ENCODE measurements around the gene DONSON. TPM values are rescaled to one million over a fixed set of nuclear protein-coding genes. Genes with fewer than 3 reads are reported as not detected.

The DONSON gene
- total RNA-seq, 1 experiment from 2014 or later = 35.3 TPM

DNA sequence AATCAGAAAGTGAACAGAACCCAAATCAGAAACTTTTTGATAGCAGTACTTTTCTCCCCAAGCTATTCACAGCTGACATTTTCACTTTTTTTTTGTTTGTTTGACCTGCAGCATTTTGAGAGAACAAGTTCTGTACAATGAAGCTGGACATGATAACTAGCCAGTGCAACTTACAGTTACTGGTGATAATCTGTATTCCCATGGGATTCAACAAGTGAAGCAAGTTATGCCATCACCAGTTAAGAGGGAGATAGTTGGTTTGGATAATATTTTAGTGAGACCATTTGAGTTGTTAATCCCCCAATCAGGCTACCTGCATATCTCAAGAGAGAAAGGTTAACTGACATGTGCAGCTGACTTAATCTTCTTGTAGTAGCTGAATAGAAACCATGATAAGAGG lies 27.5 kb downstream of the DONSON start:
- Histone ChIP-seq H3K23ac (ENCODE audit: insufficient read length, low read depth, low read length) (no peak overlapping the region), H3K4me1 (ENCODE audit: insufficient read depth, low read length) (no peaks in the 10 kb centered on the region), H3K4me2 (ENCODE audit: insufficient read depth, insufficient read length, low read length) (no peak overlapping the region), H3K18ac (ENCODE audit: insufficient read length, low read depth, low read length) (no peak overlapping the region), H3K9me3 (ENCODE audit: control insufficient read depth, low read depth, low read length) (no peaks in the 10 kb centered on the region), H2BK20ac (ENCODE audit: low read depth, low read length, poor library complexity, severe bottlenecking) (no peak overlapping the region), H2BK12ac (ENCODE audit: insufficient read length, low read depth, low read length) (no peak overlapping the region), H4K5ac (ENCODE audit: insufficient read length, low read depth, low read length) (no peak overlapping the region), H3K79me2 (ENCODE audit: insufficient read depth, low read length) (peaks cover 2% of the 10 kb centered on the region; the same call in 1 of the 2 replicates), H4K8ac (replicated peaks; ENCODE audit: insufficient read length, low read depth, low read length) (no peak overlapping the region), H3K23me2 (ENCODE audit: insufficient read length, low read depth, low read length, poor library complexity, severe bottlenecking) (no peaks in the 10 kb centered on the region), H3K27me3 (ENCODE audit: insufficient read depth, low read length) (no peaks in the 10 kb centered on the region), H3K27ac (ENCODE audit: insufficient read length, low read depth, low read length) (no peak overlapping the region), H3K9ac (ENCODE audit: extremely low read depth, insufficient read length, low read length) (no peak overlapping the region), H2BK15ac (ENCODE audit: low read depth, low read length) (no peak overlapping the region), H3K79me1 (ENCODE audit: insufficient read depth, low read depth, low read length, poor library complexity, severe bottlenecking) (peaks cover 7% of the 10 kb centered on the region), H3T11ph (ENCODE audit: low read length) (no peak overlapping the region), H2BK5ac (ENCODE audit: insufficient read length, low read length) (no peak overlapping the region), H2AFZ (ENCODE audit: low read length) (no peak overlapping the region), H4K20me1 (ENCODE audit: control insufficient read depth, insufficient read depth, insufficient read length) (no peaks in the 10 kb centered on the region), H3K56ac (ENCODE audit: insufficient read length, low read depth, low read length) (no peak overlapping the region), H4K91ac (ENCODE audit: insufficient read length, low read depth, low read length) (no peak overlapping the region), H3K4ac (ENCODE audit: low read depth, low read length) (no peak overlapping the region), H2AK5ac (ENCODE audit: insufficient read length, low read length) (no peak overlapping the region), H3K14ac (ENCODE audit: insufficient read depth, low read length) (no peak overlapping the region), H2BK120ac (ENCODE audit: low read depth, low read length, poor library complexity, severe bottlenecking) (no peak overlapping the region)
- H3K9me3 Mint-ChIP-seq = no peaks in the 10 kb centered on the region
- no peak for DNase-seq
- peak overlapping the region in 1 of 3 experiments; percentile 85; a peak in 2 of 7 replicates for H3K27ac Mint-ChIP-seq
- H3K4me1 Mint-ChIP-seq = peaks cover 5% of the 10 kb centered on the region in 2 experiments
- H3K27me3 Mint-ChIP-seq (ENCODE audit: low read depth) = no peaks in the 10 kb centered on the region
- TF ChIP-seq, protein P1, sequence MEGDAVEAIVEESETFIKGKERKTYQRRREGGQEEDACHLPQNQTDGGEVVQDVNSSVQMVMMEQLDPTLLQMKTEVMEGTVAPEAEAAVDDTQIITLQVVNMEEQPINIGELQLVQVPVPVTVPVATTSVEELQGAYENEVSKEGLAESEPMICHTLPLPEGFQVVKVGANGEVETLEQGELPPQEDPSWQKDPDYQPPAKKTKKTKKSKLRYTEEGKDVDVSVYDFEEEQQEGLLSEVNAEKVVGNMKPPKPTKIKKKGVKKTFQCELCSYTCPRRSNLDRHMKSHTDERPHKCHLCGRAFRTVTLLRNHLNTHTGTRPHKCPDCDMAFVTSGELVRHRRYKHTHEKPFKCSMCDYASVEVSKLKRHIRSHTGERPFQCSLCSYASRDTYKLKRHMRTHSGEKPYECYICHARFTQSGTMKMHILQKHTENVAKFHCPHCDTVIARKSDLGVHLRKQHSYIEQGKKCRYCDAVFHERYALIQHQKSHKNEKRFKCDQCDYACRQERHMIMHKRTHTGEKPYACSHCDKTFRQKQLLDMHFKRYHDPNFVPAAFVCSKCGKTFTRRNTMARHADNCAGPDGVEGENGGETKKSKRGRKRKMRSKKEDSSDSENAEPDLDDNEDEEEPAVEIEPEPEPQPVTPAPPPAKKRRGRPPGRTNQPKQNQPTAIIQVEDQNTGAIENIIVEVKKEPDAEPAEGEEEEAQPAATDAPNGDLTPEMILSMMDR (conservative IDR thresholded peaks at IDR 0.05) = no peak
- H3K36me3 Mint-ChIP-seq (ENCODE audit: insufficient read depth in 1 of 3, low read depth in 3 of 3) = peaks cover 47 to 72% (median 68%) of the 10 kb centered on the region in 3 experiments; a peak in 6 of 7 replicates
- H3K4me3 Mint-ChIP-seq = no peak overlapping the region

Data from H9 (cell line).